GM23338 (cell line): Measurements from ENCODE around the gene VMAC. TPM values are rescaled to one million over a fixed set of nuclear protein-coding genes. Genes with fewer than 3 reads are reported as not detected.

Experiments used
- ATAC-seq: fragments of 200-7000 bp; cut with Tn5 transposase; 3 replicates; pipeline ENCODE4 v1.9.1; 2020
- DNase-seq: peaks from one replicate; pipeline ENCODE4 v3.0.0-alpha.2; 2015; ENCODE audit warnings: low spot score
- H2AFZ ChIP-seq: fragments of 200-600 bp; sonication (generic); 2 replicates; pipeline ENCODE4 v1.8.0; 2016; ENCODE audit warnings: antibody characterized with exemption, mild to moderate bottlenecking, moderate library complexity
- H3F3A ChIP-seq: fragments of 200-600 bp; sonication (generic); replicated peaks from 2 replicates; pipeline ENCODE4 v1.8.0; 2017; ENCODE audit warnings: antibody characterized with exemption, mixed run types, low read depth
- H3K27ac ChIP-seq: fragments of 200-600 bp; sonication (generic); 2 replicates; pipeline ENCODE4 v1.6.1; 2016; ENCODE audit warnings: low read depth
- H3K27me3 ChIP-seq: fragments of 200-600 bp; sonication (generic); 2 replicates; pipeline ENCODE4 v1.8.0; 2016; ENCODE audit warnings: mild to moderate bottlenecking, mixed run types, moderate library complexity; ENCODE audit not compliant: insufficient read depth
- H3K36me3 ChIP-seq: fragments of 200-600 bp; sonication (generic); 2 replicates; pipeline ENCODE4 v1.8.0; 2016; ENCODE audit warnings: mild to moderate bottlenecking; ENCODE audit not compliant: insufficient read depth
- H3K4me1 ChIP-seq: fragments of 200-600 bp; sonication (generic); 2 replicates; pipeline ENCODE4 v1.8.0; 2016; ENCODE audit warnings: mild to moderate bottlenecking, moderate library complexity; ENCODE audit not compliant: insufficient read depth
- H3K4me2 ChIP-seq: fragments of 200-600 bp; sonication (generic); 2 replicates; pipeline ENCODE4 v1.7.1; 2017; ENCODE audit warnings: mixed run types
- H3K4me3 ChIP-seq: fragments of 200-600 bp; sonication (generic); 2 replicates; pipeline ENCODE4 v1.6.1; 2016; ENCODE audit warnings: mixed run types
- H3K79me2 ChIP-seq: fragments of 200-600 bp; sonication (generic); replicated peaks from 2 replicates; pipeline ENCODE4 v1.8.0; 2017; ENCODE audit warnings: mild to moderate bottlenecking; ENCODE audit not compliant: insufficient read depth
- H3K9me2 ChIP-seq: fragments of 200-600 bp; sonication (generic); 2 replicates; pipeline ENCODE4 v1.8.0; 2017; ENCODE audit not compliant: insufficient read depth
- H4K20me1 ChIP-seq: fragments of 200-600 bp; sonication (generic); replicated peaks from 2 replicates; pipeline ENCODE4 v1.8.0; 2017; ENCODE audit warnings: mild to moderate bottlenecking; ENCODE audit not compliant: insufficient read depth
- H3K27ac Mint-ChIP-seq: 2 replicates; pipeline ENCODE4 v1.8.0; 2020; ENCODE audit warnings: inconsistent platforms, mild to moderate bottlenecking, moderate library complexity, mixed read lengths
- H3K27me3 Mint-ChIP-seq: 3 replicates; pipeline ENCODE4 v1.8.0; 2022; ENCODE audit warnings: low read depth, mild to moderate bottlenecking, moderate library complexity, mixed read lengths, inconsistent platforms; ENCODE audit not compliant: insufficient read depth, poor library complexity
- H3K36me3 Mint-ChIP-seq: 3 replicates; pipeline ENCODE4 v1.8.0; 2021; ENCODE audit warnings: low read depth, mild to moderate bottlenecking, inconsistent platforms, moderate library complexity, mixed read lengths
- H3K4me1 Mint-ChIP-seq: 3 replicates; pipeline ENCODE4 v1.8.0; 2020; ENCODE audit warnings: mild to moderate bottlenecking, inconsistent platforms, mixed read lengths
- H3K4me3 Mint-ChIP-seq: 3 replicates; pipeline ENCODE4 v1.8.0; 2021; ENCODE audit warnings: moderate library complexity, mild to moderate bottlenecking, inconsistent platforms, mixed read lengths
- H3K9me3 Mint-ChIP-seq: 3 replicates; pipeline ENCODE4 v1.8.0; 2020; ENCODE audit warnings: moderate library complexity, mild to moderate bottlenecking, inconsistent platforms, mixed read lengths
- CREB1 ChIP-seq: fragments of 250-450 bp; sonication (Bioruptor Pico); IDR thresholded peaks from 2 replicates; pipeline ENCODE4 v1.5.0; 2020; ENCODE audit warnings: low read depth, mild to moderate bottlenecking, moderate library complexity
- EZH2 ChIP-seq: fragments of 200-600 bp; sonication (generic); IDR thresholded peaks from one replicate; pipeline ENCODE4 v1.8.0; 2017; ENCODE audit warnings: antibody characterized with exemption, mild to moderate bottlenecking, low read depth; ENCODE audit not compliant: unreplicated experiment
- EZH2phosphoT487 ChIP-seq: fragments of 200-600 bp; sonication (generic); IDR thresholded peaks from one replicate; pipeline ENCODE4 v1.8.1; 2018; ENCODE audit warnings: antibody characterized with exemption; ENCODE audit not compliant: unreplicated experiment
- JUNB ChIP-seq: IDR thresholded peaks from one replicate; pipeline ENCODE4 v1.6.1; 2016; ENCODE audit warnings: antibody characterized with exemption; ENCODE audit not compliant: unreplicated experiment
- NANOG ChIP-seq: IDR thresholded peaks from 2 replicates; pipeline ENCODE4 v1.6.1; 2016; ENCODE audit warnings: antibody characterized with exemption, borderline replicate concordance
- POLR2AphosphoS5 ChIP-seq: IDR thresholded peaks from 2 replicates; pipeline ENCODE4 v1.6.1; 2016; ENCODE audit warnings: antibody characterized with exemption, low read depth
- STAT1 ChIP-seq: IDR thresholded peaks from one replicate; pipeline ENCODE4 v1.6.1; 2016; ENCODE audit warnings: antibody characterized with exemption; ENCODE audit not compliant: unreplicated experiment
- ZNF114 ChIP-seq: fragments of 250-450 bp; sonication (Bioruptor Pico); IDR thresholded peaks from 2 replicates; pipeline ENCODE4 v1.5.0; 2020; ENCODE audit warnings: mild to moderate bottlenecking, moderate library complexity
- ZNF331 ChIP-seq: fragments of 250-450 bp; sonication (Bioruptor Pico); IDR thresholded peaks from 2 replicates; pipeline ENCODE4 v1.5.0; 2020; ENCODE audit warnings: low read depth, mild to moderate bottlenecking, moderate library complexity
- polyA plus RNA-seq: library from polyadenylated mRNA; unstranded; fragments of >200 nt; fragmentation: Nextera tagmentation; extraction: Ambion mirVana; gene quantifications from 2 replicates; pipeline ENCODE4 v1.2.1, GENCODE V29; 2016
- total RNA-seq: library from RNA; depleted of rRNA; stranded (reverse); fragments of >200 nt; shearing (Covaris generic); gene quantifications from 2 replicates; pipeline ENCODE4 v1.2.3, GENCODE V29; 2014
- TF ChIP-seq, protein P1 (sequence below), 2 experiments: fragments of 200-600 bp in 1 of 2; sonication (generic) in 1 of 2; conservative IDR thresholded peaks; 2 replicates each; pipeline versions ENCODE4 v1.5.1 to v1.6.1; 2016 to 2017; ENCODE audit warnings: antibody characterized with exemption in 2 of 2, low read depth in 2 of 2, mild to moderate bottlenecking in 2 of 2, moderate library complexity in 1 of 2
- TF ChIP-seq, protein P2 (sequence below): IDR thresholded peaks from 2 replicates; pipeline ENCODE4 v1.6.1; 2016; ENCODE audit warnings: antibody characterized with exemption
- TF ChIP-seq, protein P3 (sequence below): fragments of 250-450 bp; sonication (Bioruptor Pico); IDR thresholded peaks from 2 replicates; pipeline ENCODE4 v1.5.0; 2020; ENCODE audit warnings: mild to moderate bottlenecking, moderate library complexity
- TF ChIP-seq, protein P4 (sequence below): IDR thresholded peaks from one replicate; pipeline ENCODE4 v1.6.1; 2018; ENCODE audit warnings: antibody characterized with exemption; ENCODE audit not compliant: unreplicated experiment

VMAC gene
- total and polyA plus RNA-seq, 2 experiments from 2014 or later = 0.79 to 3.7 TPM

DNA sequence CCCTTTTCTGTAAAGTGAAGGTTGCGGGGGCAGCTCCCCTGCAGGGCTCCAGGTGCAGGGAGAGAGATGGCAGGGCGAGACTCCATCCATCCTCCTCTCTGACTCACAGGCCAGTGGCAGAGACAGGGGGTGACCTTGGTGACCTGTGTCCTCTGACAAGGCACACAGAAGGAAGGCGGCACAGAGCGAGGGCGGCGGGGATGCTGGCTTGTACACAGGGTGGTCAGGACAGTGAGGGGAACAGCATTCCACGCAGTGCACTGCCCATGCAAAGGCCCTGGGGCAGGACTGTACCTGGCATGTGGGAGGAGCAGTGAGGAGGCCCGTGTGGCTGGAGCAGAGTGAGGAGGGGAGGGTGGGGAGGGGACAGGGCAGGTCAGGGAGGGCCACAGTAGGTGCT lies 8.8 kb upstream of the VMAC start:
- Histone ChIP-seq H3K27me3 (no peaks in the 10 kb centered on the region), H3K4me2 (no peak overlapping the region), H4K20me1 (peaks cover 25% of the 10 kb centered on the region), H3F3A (no peaks in the 10 kb centered on the region), H3K27ac (no peak overlapping the region), H3K4me3 (no peak overlapping the region), H3K36me3 (no peaks in the 10 kb centered on the region), H2AFZ (no peak overlapping the region), H3K79me2 (peaks cover 16% of the 10 kb centered on the region), H3K4me1 (no peaks in the 10 kb centered on the region), H3K9me2 (no peaks in the 10 kb centered on the region)
- DNase-seq = no peak
- TF ChIP-seq, protein P1, sequence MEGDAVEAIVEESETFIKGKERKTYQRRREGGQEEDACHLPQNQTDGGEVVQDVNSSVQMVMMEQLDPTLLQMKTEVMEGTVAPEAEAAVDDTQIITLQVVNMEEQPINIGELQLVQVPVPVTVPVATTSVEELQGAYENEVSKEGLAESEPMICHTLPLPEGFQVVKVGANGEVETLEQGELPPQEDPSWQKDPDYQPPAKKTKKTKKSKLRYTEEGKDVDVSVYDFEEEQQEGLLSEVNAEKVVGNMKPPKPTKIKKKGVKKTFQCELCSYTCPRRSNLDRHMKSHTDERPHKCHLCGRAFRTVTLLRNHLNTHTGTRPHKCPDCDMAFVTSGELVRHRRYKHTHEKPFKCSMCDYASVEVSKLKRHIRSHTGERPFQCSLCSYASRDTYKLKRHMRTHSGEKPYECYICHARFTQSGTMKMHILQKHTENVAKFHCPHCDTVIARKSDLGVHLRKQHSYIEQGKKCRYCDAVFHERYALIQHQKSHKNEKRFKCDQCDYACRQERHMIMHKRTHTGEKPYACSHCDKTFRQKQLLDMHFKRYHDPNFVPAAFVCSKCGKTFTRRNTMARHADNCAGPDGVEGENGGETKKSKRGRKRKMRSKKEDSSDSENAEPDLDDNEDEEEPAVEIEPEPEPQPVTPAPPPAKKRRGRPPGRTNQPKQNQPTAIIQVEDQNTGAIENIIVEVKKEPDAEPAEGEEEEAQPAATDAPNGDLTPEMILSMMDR (conservative IDR thresholded peaks at IDR 0.05; ENCODE audit: low read depth in 2 of 2) = no peak
- TF ChIP-seq, protein P2, sequence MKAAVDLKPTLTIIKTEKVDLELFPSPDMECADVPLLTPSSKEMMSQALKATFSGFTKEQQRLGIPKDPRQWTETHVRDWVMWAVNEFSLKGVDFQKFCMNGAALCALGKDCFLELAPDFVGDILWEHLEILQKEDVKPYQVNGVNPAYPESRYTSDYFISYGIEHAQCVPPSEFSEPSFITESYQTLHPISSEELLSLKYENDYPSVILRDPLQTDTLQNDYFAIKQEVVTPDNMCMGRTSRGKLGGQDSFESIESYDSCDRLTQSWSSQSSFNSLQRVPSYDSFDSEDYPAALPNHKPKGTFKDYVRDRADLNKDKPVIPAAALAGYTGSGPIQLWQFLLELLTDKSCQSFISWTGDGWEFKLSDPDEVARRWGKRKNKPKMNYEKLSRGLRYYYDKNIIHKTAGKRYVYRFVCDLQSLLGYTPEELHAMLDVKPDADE = no peak
- TF ChIP-seq EZH2 = no peak
- TF ChIP-seq, protein P3, sequence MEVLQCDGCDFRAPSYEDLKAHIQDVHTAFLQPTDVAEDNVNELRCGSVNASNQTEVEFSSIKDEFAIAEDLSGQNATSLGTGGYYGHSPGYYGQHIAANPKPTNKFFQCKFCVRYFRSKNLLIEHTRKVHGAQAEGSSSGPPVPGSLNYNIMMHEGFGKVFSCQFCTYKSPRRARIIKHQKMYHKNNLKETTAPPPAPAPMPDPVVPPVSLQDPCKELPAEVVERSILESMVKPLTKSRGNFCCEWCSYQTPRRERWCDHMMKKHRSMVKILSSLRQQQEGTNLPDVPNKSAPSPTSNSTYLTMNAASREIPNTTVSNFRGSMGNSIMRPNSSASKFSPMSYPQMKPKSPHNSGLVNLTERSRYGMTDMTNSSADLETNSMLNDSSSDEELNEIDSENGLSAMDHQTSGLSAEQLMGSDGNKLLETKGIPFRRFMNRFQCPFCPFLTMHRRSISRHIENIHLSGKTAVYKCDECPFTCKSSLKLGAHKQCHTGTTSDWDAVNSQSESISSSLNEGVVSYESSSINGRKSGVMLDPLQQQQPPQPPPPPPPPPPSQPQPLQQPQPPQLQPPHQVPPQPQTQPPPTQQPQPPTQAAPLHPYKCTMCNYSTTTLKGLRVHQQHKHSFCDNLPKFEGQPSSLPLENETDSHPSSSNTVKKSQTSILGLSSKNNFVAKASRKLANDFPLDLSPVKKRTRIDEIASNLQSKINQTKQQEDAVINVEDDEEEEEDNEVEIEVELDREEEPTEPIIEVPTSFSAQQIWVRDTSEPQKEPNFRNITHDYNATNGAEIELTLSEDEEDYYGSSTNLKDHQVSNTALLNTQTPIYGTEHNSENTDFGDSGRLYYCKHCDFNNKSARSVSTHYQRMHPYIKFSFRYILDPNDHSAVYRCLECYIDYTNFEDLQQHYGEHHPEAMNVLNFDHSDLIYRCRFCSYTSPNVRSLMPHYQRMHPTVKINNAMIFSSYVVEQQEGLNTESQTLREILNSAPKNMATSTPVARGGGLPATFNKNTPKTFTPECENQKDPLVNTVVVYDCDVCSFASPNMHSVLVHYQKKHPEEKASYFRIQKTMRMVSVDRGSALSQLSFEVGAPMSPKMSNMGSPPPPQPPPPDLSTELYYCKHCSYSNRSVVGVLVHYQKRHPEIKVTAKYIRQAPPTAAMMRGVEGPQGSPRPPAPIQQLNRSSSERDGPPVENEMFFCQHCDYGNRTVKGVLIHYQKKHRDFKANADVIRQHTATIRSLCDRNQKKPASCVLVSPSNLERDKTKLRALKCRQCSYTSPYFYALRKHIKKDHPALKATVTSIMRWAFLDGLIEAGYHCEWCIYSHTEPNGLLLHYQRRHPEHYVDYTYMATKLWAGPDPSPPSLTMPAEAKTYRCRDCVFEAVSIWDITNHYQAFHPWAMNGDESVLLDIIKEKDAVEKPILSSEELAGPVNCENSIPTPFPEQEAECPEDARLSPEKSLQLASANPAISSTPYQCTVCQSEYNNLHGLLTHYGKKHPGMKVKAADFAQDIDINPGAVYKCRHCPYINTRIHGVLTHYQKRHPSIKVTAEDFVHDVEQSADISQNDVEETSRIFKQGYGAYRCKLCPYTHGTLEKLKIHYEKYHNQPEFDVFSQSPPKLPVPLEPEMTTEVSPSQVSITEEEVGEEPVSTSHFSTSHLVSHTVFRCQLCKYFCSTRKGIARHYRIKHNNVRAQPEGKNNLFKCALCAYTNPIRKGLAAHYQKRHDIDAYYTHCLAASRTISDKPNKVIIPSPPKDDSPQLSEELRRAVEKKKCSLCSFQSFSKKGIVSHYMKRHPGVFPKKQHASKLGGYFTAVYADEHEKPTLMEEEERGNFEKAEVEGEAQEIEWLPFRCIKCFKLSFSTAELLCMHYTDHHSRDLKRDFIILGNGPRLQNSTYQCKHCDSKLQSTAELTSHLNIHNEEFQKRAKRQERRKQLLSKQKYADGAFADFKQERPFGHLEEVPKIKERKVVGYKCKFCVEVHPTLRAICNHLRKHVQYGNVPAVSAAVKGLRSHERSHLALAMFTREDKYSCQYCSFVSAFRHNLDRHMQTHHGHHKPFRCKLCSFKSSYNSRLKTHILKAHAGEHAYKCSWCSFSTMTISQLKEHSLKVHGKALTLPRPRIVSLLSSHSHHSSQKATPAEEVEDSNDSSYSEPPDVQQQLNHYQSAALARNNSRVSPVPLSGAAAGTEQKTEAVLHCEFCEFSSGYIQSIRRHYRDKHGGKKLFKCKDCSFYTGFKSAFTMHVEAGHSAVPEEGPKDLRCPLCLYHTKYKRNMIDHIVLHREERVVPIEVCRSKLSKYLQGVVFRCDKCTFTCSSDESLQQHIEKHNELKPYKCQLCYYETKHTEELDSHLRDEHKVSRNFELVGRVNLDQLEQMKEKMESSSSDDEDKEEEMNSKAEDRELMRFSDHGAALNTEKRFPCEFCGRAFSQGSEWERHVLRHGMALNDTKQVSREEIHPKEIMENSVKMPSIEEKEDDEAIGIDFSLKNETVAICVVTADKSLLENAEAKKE (CRISPR knock-in tag) = no peak
- no peak for TF ChIP-seq STAT1
- TF ChIP-seq ZNF331 (CRISPR knock-in tag) = no peak
- no peak for TF ChIP-seq POLR2AphosphoS5
- no peak for TF ChIP-seq NANOG
- no peak for TF ChIP-seq JUNB
- TF ChIP-seq ZNF114 = no peak
- TF ChIP-seq EZH2phosphoT487 = no peak
- TF ChIP-seq, protein P4, sequence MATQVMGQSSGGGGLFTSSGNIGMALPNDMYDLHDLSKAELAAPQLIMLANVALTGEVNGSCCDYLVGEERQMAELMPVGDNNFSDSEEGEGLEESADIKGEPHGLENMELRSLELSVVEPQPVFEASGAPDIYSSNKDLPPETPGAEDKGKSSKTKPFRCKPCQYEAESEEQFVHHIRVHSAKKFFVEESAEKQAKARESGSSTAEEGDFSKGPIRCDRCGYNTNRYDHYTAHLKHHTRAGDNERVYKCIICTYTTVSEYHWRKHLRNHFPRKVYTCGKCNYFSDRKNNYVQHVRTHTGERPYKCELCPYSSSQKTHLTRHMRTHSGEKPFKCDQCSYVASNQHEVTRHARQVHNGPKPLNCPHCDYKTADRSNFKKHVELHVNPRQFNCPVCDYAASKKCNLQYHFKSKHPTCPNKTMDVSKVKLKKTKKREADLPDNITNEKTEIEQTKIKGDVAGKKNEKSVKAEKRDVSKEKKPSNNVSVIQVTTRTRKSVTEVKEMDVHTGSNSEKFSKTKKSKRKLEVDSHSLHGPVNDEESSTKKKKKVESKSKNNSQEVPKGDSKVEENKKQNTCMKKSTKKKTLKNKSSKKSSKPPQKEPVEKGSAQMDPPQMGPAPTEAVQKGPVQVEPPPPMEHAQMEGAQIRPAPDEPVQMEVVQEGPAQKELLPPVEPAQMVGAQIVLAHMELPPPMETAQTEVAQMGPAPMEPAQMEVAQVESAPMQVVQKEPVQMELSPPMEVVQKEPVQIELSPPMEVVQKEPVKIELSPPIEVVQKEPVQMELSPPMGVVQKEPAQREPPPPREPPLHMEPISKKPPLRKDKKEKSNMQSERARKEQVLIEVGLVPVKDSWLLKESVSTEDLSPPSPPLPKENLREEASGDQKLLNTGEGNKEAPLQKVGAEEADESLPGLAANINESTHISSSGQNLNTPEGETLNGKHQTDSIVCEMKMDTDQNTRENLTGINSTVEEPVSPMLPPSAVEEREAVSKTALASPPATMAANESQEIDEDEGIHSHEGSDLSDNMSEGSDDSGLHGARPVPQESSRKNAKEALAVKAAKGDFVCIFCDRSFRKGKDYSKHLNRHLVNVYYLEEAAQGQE = no peak
- no peak for TF ChIP-seq CREB1 (CRISPR knock-in tag)
- H3K4me3 Mint-ChIP-seq = no peak overlapping the region
- H3K27me3 Mint-ChIP-seq = peaks cover 7% of the 10 kb centered on the region
- H3K36me3 Mint-ChIP-seq = peaks cover 15% of the 10 kb centered on the region
- no peaks in the 10 kb centered on the region for H3K9me3 Mint-ChIP-seq
- no peak for ATAC-seq
- no peaks in the 10 kb centered on the region; the same call in 1 of the 3 replicates for H3K4me1 Mint-ChIP-seq
- no peak overlapping the region for H3K27ac Mint-ChIP-seq
